OCI-LY1 (cell line): Measurements from ENCODE around the gene IRF8.
"Not testable (repeated sequence)": the region's sequence is repeated elsewhere in the genome, so short reads cannot be mapped to it uniquely, and the experiment has no call there.

ENCODE experiments used
- H2AFZ ChIP-seq: fragments of 200-600 bp; sonication (generic), shearing (Covaris generic); 2 replicates; pipeline ENCODE4 v1.6.0; 2014; ENCODE audit warnings: antibody characterized with exemption, mild to moderate bottlenecking, low read length
- H3F3A ChIP-seq: fragments of 200-600 bp; sonication (generic), shearing (Covaris generic); 2 replicates; pipeline ENCODE4 v1.6.0; 2014; ENCODE audit warnings: mild to moderate bottlenecking, antibody characterized with exemption, low read length, moderate library complexity; ENCODE audit not compliant: insufficient read depth
- H3K27ac ChIP-seq: fragments of 200-600 bp; sonication (generic); 2 replicates; pipeline ENCODE4 v1.5.1; 2014; ENCODE audit warnings: low read length, mixed run types, mild to moderate bottlenecking, low read depth; ENCODE audit not compliant: poor library complexity, severe bottlenecking
- H3K27me3 ChIP-seq: fragments of 200-600 bp; sonication (generic); 2 replicates; pipeline ENCODE4 v1.6.0; 2014; ENCODE audit warnings: antibody characterized with exemption, mild to moderate bottlenecking, low read length, moderate library complexity; ENCODE audit not compliant: insufficient read depth
- H3K36me3 ChIP-seq: fragments of 200-600 bp; sonication (generic); 2 replicates; pipeline ENCODE4 v1.6.1; 2014; ENCODE audit warnings: mild to moderate bottlenecking, antibody characterized with exemption, low read length, moderate library complexity, mixed read lengths; ENCODE audit not compliant: insufficient read depth
- H3K4me1 ChIP-seq: fragments of 200-600 bp; sonication (generic); 2 replicates; pipeline ENCODE4 v1.5.1; 2014; ENCODE audit warnings: mild to moderate bottlenecking, low read length, moderate library complexity; ENCODE audit not compliant: insufficient read depth, severe bottlenecking
- H3K4me2 ChIP-seq: fragments of 200-600 bp; sonication (generic), shearing (Covaris generic); 2 replicates; pipeline ENCODE4 v1.6.1; 2014; ENCODE audit warnings: low read length
- H3K4me3 ChIP-seq: fragments of 200-600 bp; sonication (generic); 2 replicates; pipeline ENCODE4 v1.5.1; 2014; ENCODE audit warnings: low read length, low read depth, mild to moderate bottlenecking, mixed read lengths; ENCODE audit not compliant: poor library complexity, severe bottlenecking
- H3K79me2 ChIP-seq: fragments of 200-600 bp; shearing (Covaris generic); 2 replicates; pipeline ENCODE4 v1.6.1; 2016; ENCODE audit warnings: mixed run types, low read length, mixed read lengths; ENCODE audit not compliant: insufficient read depth
- H3K9ac ChIP-seq: fragments of 200-600 bp; sonication (generic), shearing (Covaris generic); 2 replicates; pipeline ENCODE4 v1.6.1; 2014; ENCODE audit warnings: mild to moderate bottlenecking, low read length, mixed read lengths
- H3K9me2 ChIP-seq: fragments of 200-600 bp; sonication (generic), shearing (Covaris generic); 2 replicates; pipeline ENCODE4 v1.6.1; 2014; ENCODE audit warnings: low read depth, mild to moderate bottlenecking, low read length, mixed read lengths
- H3K9me3 ChIP-seq: fragments of 200-600 bp; shearing (Covaris generic); 2 replicates; pipeline ENCODE4 v1.6.1; 2014; ENCODE audit warnings: low read length, mixed read lengths
- H4K20me1 ChIP-seq: fragments of 200-600 bp; sonication (generic), shearing (Covaris generic); 2 replicates; pipeline ENCODE4 v1.6.0; 2016; ENCODE audit warnings: mild to moderate bottlenecking, low read length; ENCODE audit not compliant: insufficient read depth
- CTCF ChIP-seq: fragments of 200-600 bp; sonication (generic), shearing (Covaris generic); IDR thresholded peaks from 2 replicates; pipeline ENCODE4 v1.5.1; 2017; ENCODE audit warnings: mild to moderate bottlenecking, antibody characterized with exemption, low read length, moderate library complexity, mixed read lengths
- EZH2 ChIP-seq: fragments of 200-600 bp; sonication (generic), shearing (Covaris generic); IDR thresholded peaks from 2 replicates; pipeline ENCODE4 v1.8.0; 2017; ENCODE audit warnings: borderline replicate concordance, mixed run types, mild to moderate bottlenecking, antibody characterized with exemption, low read length, moderate library complexity, mixed read lengths

The IRF8 gene

GRCh38 chr16:85941863-85942644, 43.1 kb downstream of the IRF8 start:
- Histone ChIP-seq H3K79me2 (no peaks in the 10 kb centered on the region), H3F3A (no peaks in the 10 kb centered on the region), H3K4me1 (peaks cover 18% of the 10 kb centered on the region), H2AFZ (no peak overlapping the region), H3K36me3 (no peaks in the 10 kb centered on the region), H3K4me3 (no peak overlapping the region), H3K4me2 (no peak overlapping the region), H3K27ac (no peak overlapping the region), H4K20me1 (no peaks in the 10 kb centered on the region), H3K27me3 (peaks cover 7% of the 10 kb centered on the region; the same call in 1 of the 2 replicates), H3K9ac (no peak overlapping the region), H3K9me3 (no peaks in the 10 kb centered on the region), H3K9me2 (no peaks in the 10 kb centered on the region)
- TF ChIP-seq EZH2 (no peak), CTCF (no peak)

DNA sequence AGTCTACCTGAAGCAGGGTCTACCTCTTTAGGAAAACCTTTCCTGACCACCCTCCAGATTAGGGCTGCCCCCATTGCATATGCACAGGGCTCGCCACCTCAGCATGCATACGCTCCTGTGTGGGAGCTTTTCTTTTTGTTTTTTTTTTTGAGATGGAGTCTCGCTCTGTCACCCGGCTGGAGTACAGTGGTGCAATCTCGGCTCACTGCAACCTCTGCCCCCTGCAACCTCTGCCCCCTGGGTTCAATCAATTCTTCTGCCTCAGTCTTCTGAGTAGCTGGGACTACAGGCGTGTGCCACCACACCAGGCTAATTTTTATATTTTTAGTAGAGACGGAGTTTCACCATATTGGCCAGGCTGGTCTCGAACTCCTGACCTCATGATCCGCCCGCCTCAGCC, 43.7 kb downstream of the IRF8 start:
- H3K36me3 ChIP-seq, H3F3A ChIP-seq, H3K27ac ChIP-seq, H3K9ac ChIP-seq, H3K4me3 ChIP-seq, H4K20me1 ChIP-seq, H3K9me3 ChIP-seq, H3K27me3 ChIP-seq, H2AFZ ChIP-seq, H3K9me2 ChIP-seq, H3K4me2 ChIP-seq, H3K79me2 ChIP-seq: not testable (repeated sequence)
- H3K4me1 ChIP-seq, result peaks cover 22% of the 10 kb centered on the region

- Histone ChIP-seq H3K9me3 (no peaks in the 10 kb centered on the region), H3K4me3 (no peak overlapping the region), H3K79me2 (no peaks in the 10 kb centered on the region), H3K9ac (no peak overlapping the region), H4K20me1 (no peaks in the 10 kb centered on the region), H3F3A (no peaks in the 10 kb centered on the region), H2AFZ (no peak overlapping the region), H3K9me2 (no peaks in the 10 kb centered on the region), H3K36me3 (no peaks in the 10 kb centered on the region), H3K4me2 (no peak overlapping the region), H3K27ac (no peak overlapping the region), H3K27me3 (peaks cover 16% of the 10 kb centered on the region; the same call in 1 of the 2 replicates), H3K4me1 (peaks cover 31% of the 10 kb centered on the region)
- TF ChIP-seq EZH2 (no peak), CTCF (no peak)
These were observed 44.7 kb downstream of the IRF8 start for GRCh38 chr16:85943711-85944110.
